DND-41 (cell line): ENCODE measurements around the gene MTSS2.

Experiments
- EZH2 ChIP-seq: IDR thresholded peaks from 3 replicates; pipeline ENCODE4 v1.6.1; 2012; ENCODE audit warnings: borderline replicate concordance, low read depth, mild to moderate bottlenecking, moderate library complexity, low read length, inconsistent platforms; ENCODE audit not compliant: severe bottlenecking
- TF ChIP-seq, protein P1 (sequence below): IDR thresholded peaks from 2 replicates; pipeline ENCODE4 v1.5.1; 2012; ENCODE audit warnings: borderline replicate concordance, low read length, moderate library complexity, mild to moderate bottlenecking; ENCODE audit not compliant: poor library complexity, severe bottlenecking; ENCODE audit errors: extremely low read depth

DNA sequence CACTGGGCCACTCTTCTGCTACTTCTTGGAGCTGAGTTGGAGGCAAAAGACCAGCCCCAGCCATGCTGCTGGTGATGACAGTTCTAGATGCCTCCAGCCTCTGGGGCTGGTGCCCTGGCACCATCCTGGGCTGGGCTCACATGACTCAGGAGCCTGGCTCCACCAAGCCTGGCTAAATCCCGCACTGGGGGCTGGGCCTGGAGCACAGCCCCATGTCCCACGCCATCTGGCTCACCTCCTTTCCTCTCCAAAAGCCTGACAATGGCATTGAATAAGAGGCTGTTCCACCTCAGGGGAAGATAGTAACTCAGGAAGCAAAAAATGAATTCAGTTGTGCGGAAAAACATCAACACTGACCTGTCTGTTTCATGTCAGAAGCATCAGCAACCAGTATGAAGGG lies 45.1 kb upstream of the MTSS2 start:
- TF ChIP-seq, protein P1, sequence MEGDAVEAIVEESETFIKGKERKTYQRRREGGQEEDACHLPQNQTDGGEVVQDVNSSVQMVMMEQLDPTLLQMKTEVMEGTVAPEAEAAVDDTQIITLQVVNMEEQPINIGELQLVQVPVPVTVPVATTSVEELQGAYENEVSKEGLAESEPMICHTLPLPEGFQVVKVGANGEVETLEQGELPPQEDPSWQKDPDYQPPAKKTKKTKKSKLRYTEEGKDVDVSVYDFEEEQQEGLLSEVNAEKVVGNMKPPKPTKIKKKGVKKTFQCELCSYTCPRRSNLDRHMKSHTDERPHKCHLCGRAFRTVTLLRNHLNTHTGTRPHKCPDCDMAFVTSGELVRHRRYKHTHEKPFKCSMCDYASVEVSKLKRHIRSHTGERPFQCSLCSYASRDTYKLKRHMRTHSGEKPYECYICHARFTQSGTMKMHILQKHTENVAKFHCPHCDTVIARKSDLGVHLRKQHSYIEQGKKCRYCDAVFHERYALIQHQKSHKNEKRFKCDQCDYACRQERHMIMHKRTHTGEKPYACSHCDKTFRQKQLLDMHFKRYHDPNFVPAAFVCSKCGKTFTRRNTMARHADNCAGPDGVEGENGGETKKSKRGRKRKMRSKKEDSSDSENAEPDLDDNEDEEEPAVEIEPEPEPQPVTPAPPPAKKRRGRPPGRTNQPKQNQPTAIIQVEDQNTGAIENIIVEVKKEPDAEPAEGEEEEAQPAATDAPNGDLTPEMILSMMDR = no peak
- TF ChIP-seq EZH2 = no peak
